ENCODE data around the gene BRIX1. TPM values are rescaled to one million over a fixed set of nuclear protein-coding genes. Genes with fewer than 3 reads are reported as not detected.
A peak's percentile ranks its signal among the peaks of the same experiment; 100 is the strongest.

Gene BRIX1
- total RNA-seq, 1 experiment from 2014 or later: 63.2 TPM

DNA sequence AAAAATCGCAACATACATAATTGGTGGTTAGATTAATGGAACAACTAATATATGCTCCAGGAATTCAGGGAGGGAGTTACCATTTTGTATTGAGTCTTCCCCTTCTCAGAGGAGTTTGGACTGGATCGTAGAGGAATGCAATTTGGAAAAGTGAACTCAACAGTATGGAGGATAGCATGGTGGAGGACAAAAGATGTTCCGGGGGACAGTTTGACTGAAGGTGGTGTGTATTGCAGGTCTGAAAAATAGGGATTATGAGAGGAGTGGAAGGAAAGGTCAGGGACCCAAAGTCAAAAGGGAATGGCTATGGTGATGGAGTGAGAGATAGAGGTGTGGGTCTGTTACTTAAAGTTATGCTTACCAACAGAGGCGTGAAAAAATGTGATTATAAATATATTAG is 15.4 kb downstream of the BRIX1 start:
- BruUV-seq (replicated peaks): no TSS peak
- POLR2A ChIA-PET (ENCODE audit: unreplicated experiment): no interaction called here
- peaks cover 8% of the 10 kb centered on the region; the same call in 1 of the 2 replicates for H4K20me1 ChIP-seq (ENCODE audit: low read length)
- H3K27ac ChIP-seq (ENCODE audit: low read length): peak overlapping the region; percentile 48
- H2AFZ ChIP-seq (ENCODE audit: low read length): peak overlapping the region; percentile 97; the same call in 1 of the 2 replicates
- no peak for ATAC-seq
- CTCF ChIA-PET: no interaction called here
- TF ChIP-seq, protein P1, sequence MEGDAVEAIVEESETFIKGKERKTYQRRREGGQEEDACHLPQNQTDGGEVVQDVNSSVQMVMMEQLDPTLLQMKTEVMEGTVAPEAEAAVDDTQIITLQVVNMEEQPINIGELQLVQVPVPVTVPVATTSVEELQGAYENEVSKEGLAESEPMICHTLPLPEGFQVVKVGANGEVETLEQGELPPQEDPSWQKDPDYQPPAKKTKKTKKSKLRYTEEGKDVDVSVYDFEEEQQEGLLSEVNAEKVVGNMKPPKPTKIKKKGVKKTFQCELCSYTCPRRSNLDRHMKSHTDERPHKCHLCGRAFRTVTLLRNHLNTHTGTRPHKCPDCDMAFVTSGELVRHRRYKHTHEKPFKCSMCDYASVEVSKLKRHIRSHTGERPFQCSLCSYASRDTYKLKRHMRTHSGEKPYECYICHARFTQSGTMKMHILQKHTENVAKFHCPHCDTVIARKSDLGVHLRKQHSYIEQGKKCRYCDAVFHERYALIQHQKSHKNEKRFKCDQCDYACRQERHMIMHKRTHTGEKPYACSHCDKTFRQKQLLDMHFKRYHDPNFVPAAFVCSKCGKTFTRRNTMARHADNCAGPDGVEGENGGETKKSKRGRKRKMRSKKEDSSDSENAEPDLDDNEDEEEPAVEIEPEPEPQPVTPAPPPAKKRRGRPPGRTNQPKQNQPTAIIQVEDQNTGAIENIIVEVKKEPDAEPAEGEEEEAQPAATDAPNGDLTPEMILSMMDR (conservative IDR thresholded peaks at IDR 0.05; ENCODE audit: low read depth, low read length): no peak
- TF ChIP-seq EZH2 (IDR thresholded peaks at IDR 0.05; ENCODE audit: low read length, unreplicated experiment): no peak
- no peak for TF ChIP-seq EZH2phosphoT487 (IDR thresholded peaks at IDR 0.05; ENCODE audit: borderline replicate concordance, low read length)
- peaks cover 12% of the 10 kb centered on the region for H3K4me1 ChIP-seq (ENCODE audit: insufficient read depth, low read length)
- no peaks in the 10 kb centered on the region for H3K27me3 ChIP-seq (ENCODE audit: low read length)
- intact Hi-C loops (cut with micrococcal nuclease): loop anchor here (2.0 kb wide), 2 partner anchors 28 to 72 kb away; no protein-coding TSS in a partner anchor
- H3K9me2 ChIP-seq (replicated peaks; ENCODE audit: low read length): no peaks in the 10 kb centered on the region
- DNase-seq: no peak
- H3K4me2 ChIP-seq (ENCODE audit: low read length): peak overlapping the region; percentile 92
- peaks cover 17% of the 10 kb centered on the region; the same call in 1 of the 2 replicates for H3K36me3 ChIP-seq (ENCODE audit: low read depth, low read length)
- H3K79me2 ChIP-seq (ENCODE audit: low read length): peaks cover 50% of the 10 kb centered on the region
- peaks cover 12% of the 10 kb centered on the region for H3F3A ChIP-seq (ENCODE audit: low read length, unreplicated experiment)
- peak overlapping the region; percentile 76 for H3K9ac ChIP-seq (ENCODE audit: low read length)
- H3K4me3 ChIP-seq (ENCODE audit: low read length): peak overlapping the region; percentile 91
- H3K9me3 ChIP-seq (ENCODE audit: low read length): no peaks in the 10 kb centered on the region

DNA sequence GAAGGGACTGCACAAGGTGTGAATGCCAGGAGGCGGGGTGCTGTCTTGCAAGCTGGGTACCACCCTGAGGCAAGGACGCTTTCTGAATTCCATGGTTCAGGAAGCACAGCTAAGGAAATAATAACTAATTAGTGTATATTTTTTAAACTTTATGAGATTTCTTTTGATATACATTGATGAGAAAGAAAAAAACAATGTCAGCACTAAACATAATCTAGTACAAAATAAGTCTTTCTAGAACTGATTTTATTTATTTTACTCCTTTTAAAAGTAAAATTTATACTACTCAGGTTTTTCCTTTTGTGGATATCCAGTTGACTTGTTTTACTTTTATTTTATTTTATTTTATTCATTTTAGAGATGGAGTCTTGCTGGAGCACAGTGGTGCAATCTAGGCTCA is 17.4 kb downstream of the BRIX1 start:
- Histone ChIP-seq H2AFZ (ENCODE audit: low read length) (no peak overlapping the region), H3K4me2 (ENCODE audit: low read length) (no peak overlapping the region), H4K20me1 (ENCODE audit: low read length) (peaks cover 8% of the 10 kb centered on the region; the same call in 1 of the 2 replicates), H3K9me3 (ENCODE audit: low read length) (no peaks in the 10 kb centered on the region), H3K4me1 (ENCODE audit: insufficient read depth, low read length) (peaks cover 12% of the 10 kb centered on the region), H3K27me3 (ENCODE audit: low read length) (no peaks in the 10 kb centered on the region), H3K9me2 (replicated peaks; ENCODE audit: low read length) (no peaks in the 10 kb centered on the region), H3K4me3 (ENCODE audit: low read length) (no peak overlapping the region), H3K9ac (ENCODE audit: low read length) (no peak overlapping the region), H3K27ac (ENCODE audit: low read length) (no peak overlapping the region), H3F3A (ENCODE audit: low read length, unreplicated experiment) (peaks cover 5% of the 10 kb centered on the region), H3K79me2 (ENCODE audit: low read length) (peaks cover 50% of the 10 kb centered on the region), H3K36me3 (ENCODE audit: low read depth, low read length) (0 out of 2 replicates have a peak, but pooled peaks cover 15% of the 10 kb centered on the region)
- BruUV-seq (replicated peaks): no TSS peak
- ATAC-seq (no peak), DNase-seq (no peak)
- ChIA-PET POLR2A (ENCODE audit: unreplicated experiment) (no interaction called here), CTCF (no interaction called here)
- TF ChIP-seq EZH2phosphoT487 (IDR thresholded peaks at IDR 0.05; ENCODE audit: borderline replicate concordance, low read length) (no peak), EZH2 (IDR thresholded peaks at IDR 0.05; ENCODE audit: low read length, unreplicated experiment) (no peak)
- TF ChIP-seq, protein P1 (conservative IDR thresholded peaks at IDR 0.05; ENCODE audit: low read depth, low read length): no peak
- intact Hi-C loops (cut with micrococcal nuclease): no loop called here

DNA sequence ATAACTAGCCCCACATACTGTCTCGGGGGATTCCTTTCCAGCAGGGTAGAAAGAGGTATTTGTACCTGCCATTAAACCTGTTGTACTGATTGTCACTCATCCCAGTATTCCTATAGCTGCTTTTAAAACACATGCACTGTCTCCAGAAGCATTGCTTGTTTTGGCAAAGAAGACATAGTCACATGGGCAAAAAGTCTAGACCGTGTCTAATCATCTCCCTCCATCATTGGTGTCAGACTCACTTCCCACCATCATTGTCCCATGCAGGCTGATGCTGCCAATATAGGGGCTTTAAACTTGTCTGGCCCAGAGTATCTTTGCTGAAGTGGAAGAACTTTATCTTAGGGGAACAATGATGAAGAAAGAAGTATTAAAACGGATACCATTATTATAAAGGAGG is 26.4 kb downstream of the BRIX1 start:
- Histone ChIP-seq H3K36me3 (ENCODE audit: low read depth, low read length) (peaks cover 28% of the 10 kb centered on the region), H3K27me3 (ENCODE audit: low read length) (no peaks in the 10 kb centered on the region), H3K4me2 (ENCODE audit: low read length) (no peak overlapping the region), H3F3A (ENCODE audit: low read length, unreplicated experiment) (no peaks in the 10 kb centered on the region), H3K9ac (ENCODE audit: low read length) (no peak overlapping the region), H3K9me3 (ENCODE audit: low read length) (no peaks in the 10 kb centered on the region), H4K20me1 (ENCODE audit: low read length) (no peaks in the 10 kb centered on the region), H3K79me2 (ENCODE audit: low read length) (no peaks in the 10 kb centered on the region), H2AFZ (ENCODE audit: low read length) (no peak overlapping the region), H3K4me3 (ENCODE audit: low read length) (no peak overlapping the region), H3K4me1 (ENCODE audit: insufficient read depth, low read length) (no peaks in the 10 kb centered on the region), H3K27ac (ENCODE audit: low read length) (no peak overlapping the region), H3K9me2 (replicated peaks; ENCODE audit: low read length) (no peaks in the 10 kb centered on the region)
- no peak for DNase-seq
- no TSS peak for BruUV-seq (replicated peaks)
- intact Hi-C loops (cut with micrococcal nuclease): no loop called here
- no peak for TF ChIP-seq EZH2phosphoT487 (IDR thresholded peaks at IDR 0.05; ENCODE audit: borderline replicate concordance, low read length)
- no peak for TF ChIP-seq EZH2 (IDR thresholded peaks at IDR 0.05; ENCODE audit: low read length, unreplicated experiment)
- TF ChIP-seq, protein P1 (conservative IDR thresholded peaks at IDR 0.05; ENCODE audit: low read depth, low read length): no peak
- POLR2A ChIA-PET (ENCODE audit: unreplicated experiment): no interaction called here
- CTCF ChIA-PET: no interaction called here
- no peak for ATAC-seq
